ENCODE results near the gene REP15.
"Not testable (repeated sequence)": the region's sequence is repeated elsewhere in the genome, so short reads cannot be mapped to it uniquely, and the experiment has no call there.

The REP15 gene

DNA sequence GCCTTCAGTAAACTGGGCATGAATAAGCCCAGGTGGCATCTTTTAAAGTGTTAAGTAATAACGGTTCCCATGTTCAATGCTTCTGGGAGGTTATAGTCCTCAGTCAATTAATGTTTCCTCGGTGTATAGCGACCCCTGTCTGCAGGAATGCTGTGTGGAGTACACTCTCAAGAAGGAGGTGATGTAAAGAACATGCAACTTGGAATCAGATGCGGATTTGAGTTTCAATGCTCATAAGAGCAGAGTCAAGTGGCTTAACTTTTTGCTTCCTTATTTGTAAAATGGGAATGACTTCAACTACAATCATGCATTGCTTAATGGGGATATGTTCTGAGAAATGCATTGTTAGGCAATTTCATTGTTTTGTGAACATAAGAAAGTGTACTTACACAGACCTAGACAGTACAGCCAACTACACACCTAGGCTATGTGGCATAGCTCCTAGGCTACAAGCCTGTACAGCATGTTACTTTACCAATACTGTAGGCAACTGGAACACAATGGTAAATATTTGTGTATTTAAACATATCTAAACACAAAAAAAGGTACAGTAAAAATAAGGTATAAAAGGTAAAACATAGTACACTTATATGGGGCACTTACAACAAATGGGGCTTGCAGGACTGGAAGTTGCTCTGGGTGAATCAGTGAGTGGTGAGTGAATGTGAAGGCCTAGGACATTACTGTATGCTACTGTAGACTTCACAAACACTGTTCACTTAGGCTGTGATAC, 7.6 kb downstream of the REP15 start:
- no peak for DNase-seq

DNA sequence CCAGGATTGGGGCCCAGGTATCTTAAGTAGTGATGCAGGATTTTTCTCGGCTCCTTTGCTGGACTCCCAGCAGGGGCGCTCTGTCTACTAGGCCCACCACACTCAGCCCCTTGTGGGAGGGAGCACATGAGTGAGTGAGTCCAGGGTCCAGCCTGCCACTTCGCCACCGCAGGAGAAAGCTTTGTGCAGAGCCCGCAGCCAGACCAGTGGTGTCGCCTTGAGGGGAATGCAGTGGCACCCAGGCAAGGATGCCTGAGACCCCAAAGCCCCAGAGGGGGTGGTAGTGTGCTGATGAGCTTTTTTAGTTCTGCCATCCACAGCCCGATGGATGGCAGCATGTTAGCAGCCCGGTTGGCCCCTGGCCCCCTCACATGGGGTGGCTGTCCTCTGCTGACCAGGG, 9.0 kb downstream of the REP15 start:
- no peak for DNase-seq

DNA sequence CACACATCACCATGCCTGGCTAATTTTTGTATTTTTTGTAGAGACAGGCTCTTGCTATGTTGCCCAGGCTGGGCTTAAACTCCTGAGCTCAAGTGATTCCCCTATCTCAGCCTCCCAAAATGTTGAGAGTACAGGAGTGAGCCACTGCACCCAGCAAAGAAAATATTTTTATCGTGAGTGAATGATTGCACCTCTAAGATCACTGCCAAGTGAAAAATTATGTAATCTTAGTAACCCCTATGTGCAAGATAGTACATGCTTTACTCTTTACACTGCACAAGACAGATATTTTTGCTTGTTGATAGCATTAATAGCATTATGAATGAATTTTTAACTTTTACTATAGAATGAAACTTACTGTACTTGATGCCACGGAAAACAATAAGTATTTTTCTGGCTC, 11.0 kb downstream of the REP15 start:
- no peak for DNase-seq

DNA sequence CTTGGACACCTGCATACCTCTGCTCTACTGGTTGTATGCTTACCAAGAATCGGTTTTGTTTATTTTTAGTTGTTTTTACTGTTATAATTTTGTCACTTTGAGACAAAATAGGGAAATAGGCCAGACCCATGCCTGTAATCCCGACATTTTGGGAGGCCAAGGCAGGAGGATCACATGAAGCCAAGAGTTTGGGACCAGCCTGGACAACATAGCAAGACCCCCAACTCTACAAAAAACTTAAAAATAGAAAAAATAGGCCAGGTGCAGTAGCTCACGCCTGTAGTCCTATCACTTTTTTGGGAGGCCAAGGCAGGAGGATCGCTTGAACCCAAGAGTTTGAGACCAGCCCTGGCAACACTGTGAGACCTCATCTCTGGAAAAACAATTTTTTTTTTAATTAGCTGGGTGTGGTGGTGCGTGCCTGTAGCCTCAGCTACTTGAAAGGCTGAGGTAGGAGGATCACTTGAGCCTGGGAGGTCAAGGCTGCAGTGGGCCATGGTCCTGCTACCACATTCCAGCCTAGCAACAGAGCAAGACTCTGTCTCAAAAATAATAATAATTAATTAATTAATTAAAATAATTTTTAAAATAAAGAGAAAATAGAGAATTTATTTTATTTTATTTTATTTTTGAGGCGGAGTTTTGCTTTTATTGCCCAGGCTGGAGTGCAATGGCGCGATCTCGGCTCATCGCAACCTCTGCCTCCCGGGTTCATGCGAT, 13.1 kb downstream of the REP15 start:
- DNase-seq: no peak

DNA sequence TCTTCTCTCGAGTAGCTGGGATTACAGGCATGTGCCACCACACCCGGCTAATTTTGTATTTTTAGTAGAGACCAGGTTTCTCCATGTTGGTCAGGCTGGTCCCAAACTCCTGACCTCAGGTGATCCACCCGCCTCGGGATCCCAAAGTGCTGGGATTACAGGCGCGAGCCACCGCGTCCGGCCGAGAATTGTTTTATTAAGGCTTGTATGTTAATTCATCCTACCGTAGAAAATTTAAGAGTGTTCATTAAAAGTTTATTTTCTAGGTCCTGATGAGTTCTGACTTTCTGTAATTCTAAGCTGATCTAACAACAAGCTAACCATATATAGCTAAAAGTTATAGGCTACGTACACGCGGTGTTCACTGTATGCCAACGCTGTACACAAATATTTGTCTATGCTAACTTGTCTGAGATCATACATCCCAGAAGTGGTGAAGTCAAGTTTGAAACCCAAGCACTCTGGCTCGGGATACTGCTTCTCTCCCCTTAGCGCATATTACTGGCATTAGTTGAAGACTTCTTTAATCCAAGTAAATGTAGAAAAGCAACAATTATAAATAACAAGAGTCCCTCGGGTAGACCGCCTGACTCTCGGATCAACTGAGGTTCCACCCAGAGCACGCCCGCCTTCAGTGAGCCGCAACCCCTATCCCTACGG, 13.8 kb downstream of the REP15 start:
- no peak for DNase-seq

DNA sequence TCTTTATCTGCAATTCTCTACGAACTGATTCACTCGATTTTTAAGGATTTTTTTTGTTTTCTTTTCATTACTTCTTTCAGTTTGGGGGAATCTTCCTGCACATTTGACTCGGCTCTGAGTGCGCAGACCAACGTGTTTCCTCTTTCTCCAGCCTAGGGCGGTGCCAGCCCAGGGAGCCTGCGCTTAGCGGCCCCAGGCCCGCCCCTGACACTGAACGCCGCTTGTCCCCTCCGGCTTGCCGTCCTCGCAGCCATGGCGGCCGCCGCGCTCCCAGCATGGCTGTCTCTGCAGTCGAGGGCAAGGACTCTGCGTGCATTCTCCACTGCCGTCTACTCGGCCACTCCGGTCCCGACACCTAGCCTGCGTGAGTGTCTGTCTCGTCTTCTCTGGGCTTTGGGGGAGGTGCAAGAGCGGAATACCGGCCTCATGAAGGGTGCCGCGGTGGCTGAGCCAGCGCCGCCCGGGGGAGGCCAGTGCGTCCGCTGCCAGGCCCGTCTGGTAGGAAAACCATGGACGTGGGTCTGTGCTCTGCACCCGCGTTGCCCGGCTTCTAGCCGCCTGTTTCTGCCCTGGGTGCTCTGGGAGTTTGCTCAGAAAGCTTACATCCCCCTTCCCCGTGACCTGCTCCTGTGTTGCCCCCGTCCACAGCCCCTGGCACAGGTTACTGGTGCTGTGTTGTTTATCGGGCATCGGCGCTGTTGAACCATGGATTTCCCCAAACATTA, 14.5 kb downstream of the REP15 start, which contains the start of gene MRPS35:
TSS of gene MRPS35 (plus strand) at position 241 of the 725 bp plus-strand sequence. CDS start at position 253, 12 bp downstream.
- DNase-seq: peak; percentile 74

GRCh38 chr12:27711317-27711682, 15.1 kb downstream of the REP15 start:
- DNase-seq: no peak

DNA sequence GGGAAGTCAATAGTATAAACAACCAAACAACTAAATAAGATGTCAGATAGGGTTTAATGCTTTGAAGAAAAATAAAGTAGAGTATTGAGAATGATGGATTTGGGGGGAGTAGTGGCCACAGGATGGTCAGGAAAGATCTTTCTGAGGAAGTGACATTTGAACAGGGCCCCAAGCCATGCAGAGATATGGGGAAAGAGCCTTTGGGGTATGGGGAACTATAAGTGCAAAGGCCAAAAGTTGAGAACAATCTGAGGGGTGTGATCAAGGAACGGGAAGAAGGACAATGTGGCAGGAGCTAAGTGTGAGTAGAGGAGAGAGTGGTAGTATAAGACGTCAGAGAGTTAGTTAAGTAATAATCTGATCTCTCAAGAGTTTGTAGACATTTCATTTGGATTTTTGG, 15.7 kb downstream of the REP15 start:
- no peak for DNase-seq

DNA sequence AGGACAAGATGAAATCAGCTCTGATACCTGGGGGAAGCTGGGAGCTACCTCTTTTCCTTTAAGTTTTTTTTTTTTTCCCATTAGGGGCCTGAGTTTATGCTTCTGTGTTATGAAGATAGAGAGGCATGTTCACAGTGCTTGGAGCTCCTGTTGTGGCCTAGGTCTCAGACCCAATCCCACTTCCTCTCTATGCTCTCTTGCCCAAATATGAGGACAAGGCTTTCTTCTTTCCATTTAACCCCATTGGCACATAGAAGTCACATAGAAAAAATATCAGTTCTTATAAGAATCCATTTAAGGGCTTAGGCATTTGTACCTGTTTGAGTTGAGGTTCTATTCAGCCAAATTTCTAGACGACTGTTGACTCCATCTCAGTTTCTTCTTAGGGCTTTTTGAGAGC, 27.0 kb downstream of the REP15 start:
- DNase-seq: no peak

- no peak for DNase-seq
Measured at GRCh38 chr12:27730097-27730588, 33.9 kb downstream of the REP15 start.

GRCh38 chr12:27732281-27732680, 36.0 kb downstream of the REP15 start:
- DNase-seq: no peak

DNA sequence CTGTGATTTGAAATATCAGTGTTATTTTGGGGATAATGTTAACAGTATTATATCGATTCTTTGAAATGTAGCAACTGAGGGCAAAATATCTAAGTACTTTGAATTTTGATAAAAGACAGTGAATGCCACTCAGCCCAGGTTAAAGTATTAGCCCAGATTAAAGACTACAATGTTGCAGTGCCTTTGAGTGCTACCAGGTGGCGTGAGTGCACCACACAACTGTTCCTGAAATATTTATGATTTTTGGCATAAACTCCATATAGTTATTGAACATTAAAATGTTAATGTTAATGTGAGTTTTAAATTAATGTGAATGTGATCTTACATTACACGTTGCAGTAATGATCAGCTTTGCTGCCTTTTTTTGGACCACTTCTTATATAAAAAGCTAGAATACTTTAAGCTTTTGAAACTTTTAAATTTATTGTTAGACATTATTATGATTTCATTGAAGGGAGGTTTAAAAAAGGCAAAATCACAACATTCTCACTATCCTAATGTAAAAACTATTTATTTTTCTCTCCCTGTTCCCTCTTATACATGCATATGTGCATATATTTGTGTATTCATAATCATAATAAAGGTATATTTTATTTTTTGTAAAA, 36.9 kb downstream of the REP15 start:
- no peak for DNase-seq

- no peak for DNase-seq
Measured at GRCh38 chr12:27733791-27734190, 37.5 kb downstream of the REP15 start.

- DNase-seq: not testable (repeated sequence)
Measured at GRCh38 chr12:27734321-27734720, 38.1 kb downstream of the REP15 start.

GRCh38 chr12:27743601-27744000, 47.4 kb downstream of the REP15 start:
- no peak for DNase-seq

GRCh38 chr12:27745734-27746133, 49.5 kb downstream of the REP15 start:
- DNase-seq: not testable (repeated sequence)

Data from NCI-H1417 treated with DMSO at 0.1 percent for 48 hours (cell line).